Anterior cingulate cortex (tissue), 58 donors: Measurements from ENCODE around the gene ARHGAP26.

Source experiments
- DNase-seq, 58 donors: peaks; one replicate each; lab custom pipeline; 2025; lab: John Stamatoyannopoulos, UW

Gene ARHGAP26

DNA sequence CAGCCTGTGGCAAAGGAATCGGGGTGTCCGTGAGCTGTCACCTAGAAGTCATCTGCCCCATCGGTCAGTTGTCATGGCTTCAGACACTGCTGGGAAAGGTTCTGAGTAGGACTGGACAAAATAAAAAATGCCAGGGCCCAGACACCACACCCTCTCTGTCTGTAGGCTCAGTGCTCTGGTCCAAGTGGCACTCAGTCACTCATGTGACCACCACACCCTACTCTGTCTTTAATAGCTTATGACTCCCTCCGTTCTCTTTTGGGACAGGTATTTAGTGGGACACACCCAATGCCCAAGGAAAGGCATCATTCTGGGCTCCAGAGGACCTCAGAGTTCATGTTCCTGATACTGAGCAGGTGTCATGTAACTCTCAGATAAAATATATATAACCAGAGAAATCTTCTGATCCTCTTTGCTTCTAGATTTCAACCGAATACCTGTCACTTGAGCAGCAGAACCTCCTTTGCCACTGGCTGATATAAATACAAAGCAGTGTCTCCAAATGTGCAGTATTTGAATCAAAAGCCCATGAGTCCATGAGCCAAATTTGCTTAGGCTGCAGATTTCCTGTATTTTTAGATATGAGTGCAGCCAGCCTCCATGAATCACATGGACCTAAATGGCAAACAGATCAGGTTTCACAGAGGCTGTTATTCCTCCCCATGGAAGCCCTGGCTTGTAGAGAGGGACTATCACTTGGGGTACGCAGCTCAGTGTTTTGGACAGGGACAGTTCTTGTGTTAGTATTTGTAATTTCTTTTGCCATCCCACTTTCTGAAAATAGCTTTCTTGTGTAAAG lies 272.0 kb downstream of the ARHGAP26 start:
- DNase-seq: no peak

DNA sequence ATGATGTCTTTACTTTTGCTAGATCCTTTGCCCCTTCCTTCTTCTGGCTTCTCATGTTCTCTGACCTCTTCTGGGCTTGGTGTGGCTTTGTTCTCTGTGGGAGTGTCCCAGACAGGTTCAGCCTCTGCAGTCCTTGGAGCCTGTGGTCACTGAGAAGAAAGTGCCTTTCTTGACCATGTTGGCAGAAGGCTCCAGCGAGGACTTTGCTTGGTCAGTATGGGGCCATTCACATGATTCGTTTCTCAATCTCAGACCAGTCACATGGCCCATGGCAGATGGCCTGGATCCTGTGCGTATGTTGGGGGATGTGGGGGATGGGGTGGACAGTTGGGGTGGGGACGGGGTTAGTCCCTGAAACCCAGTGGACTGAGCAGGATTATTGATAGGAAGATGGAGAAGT lies 274.1 kb downstream of the ARHGAP26 start:
- DNase-seq: no peak

DNA sequence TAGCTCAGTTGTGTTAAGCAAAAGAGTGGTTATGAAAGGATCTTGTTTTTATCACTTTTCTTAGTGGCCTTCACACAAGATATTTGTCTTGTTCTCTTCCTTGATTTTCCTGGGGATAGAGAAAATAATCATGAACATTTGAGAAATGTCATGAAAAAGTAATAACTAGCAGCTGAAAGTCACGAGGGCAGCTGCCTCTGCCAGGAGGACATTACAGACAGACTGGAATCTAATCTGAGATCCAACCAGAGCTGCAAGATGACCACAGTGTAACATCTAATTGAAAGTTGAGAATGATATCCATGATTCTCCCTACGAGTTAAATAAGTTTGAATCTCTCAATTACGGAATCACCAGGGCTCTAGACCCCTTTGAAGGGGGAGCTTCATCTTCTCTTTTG lies 274.9 kb downstream of the ARHGAP26 start:
- DNase-seq: no peak

DNA sequence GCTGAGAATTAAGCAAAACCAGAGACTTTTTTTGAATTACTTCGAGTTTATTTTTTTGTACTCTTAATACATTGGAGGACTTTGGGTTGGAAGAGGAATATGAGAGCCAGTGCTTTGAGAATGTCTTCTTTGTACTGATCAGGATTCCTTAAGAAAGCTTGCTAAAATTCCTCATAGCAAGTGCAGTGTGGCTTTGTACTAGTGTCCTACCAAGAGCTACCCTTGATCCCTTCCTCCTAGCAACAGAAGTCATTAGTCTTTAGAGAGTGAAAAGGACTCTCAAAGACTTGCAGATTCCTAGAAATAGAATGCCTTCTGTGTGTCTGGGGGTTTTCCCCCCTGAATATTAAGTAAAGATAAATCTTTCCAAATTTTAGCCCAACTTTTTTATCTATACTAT lies 276.1 kb downstream of the ARHGAP26 start:
- peak in 2 of 58 donors; percentile 11 to 22 for DNase-seq

- no peak for DNase-seq
These were observed 276.9 kb downstream of the ARHGAP26 start for GRCh38 chr5:143047091-143047490.

DNA sequence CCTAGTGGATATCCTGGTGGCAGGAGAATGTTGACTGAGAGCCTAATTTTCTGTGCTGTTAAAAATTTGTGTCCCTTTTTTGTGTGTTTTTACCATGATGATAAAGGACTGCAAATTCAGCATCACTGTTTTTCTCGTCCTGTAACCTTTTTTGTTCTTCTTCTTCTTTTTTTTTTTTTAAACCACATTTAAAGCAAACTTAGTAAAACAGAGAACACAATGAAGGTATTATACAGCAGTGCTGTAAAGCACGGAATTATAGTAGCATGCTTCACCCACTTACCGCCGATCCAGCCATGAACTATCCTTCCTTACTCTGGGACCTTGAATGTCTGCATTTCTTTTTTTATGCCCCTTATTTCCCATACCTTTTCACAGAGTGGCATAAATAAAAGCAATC lies 280.0 kb downstream of the ARHGAP26 start:
- no peak for DNase-seq

DNA sequence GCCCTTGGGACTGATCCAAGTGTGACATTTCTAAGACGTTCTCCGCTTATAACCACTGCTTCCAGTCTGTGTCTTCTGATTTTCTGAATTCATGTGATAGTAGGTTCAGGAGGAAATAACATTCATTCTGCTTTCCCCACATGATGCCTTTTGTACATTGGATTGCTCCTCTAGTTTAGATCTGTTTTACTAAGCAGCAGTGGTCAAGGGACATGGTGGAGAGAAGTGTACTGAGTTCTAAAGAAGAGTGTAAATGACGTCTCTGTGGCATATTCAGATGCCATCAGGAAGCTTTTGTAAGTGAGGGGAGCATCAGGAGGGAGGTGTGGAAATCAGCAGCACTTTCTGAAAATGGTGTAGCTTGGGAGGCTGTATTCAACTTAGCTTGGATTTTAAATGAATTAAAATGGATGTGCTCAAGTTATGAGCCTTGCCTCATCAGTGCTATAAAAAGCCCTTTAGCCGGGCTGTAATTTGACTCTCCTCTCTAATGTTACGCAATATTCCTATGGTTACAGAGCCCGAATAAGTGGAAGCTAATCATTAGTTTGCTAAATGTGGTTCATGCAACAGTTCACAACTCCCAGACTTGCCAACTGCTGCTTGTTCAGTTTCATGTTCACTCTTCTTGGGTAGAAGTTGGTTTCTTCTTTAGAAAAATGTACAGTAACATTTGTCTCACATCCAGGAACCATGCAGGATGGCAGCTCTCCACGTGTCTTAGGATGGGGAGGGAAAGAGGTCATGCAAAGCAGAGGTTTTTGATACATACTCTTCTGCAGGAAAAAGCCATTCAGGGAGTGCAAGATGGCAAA lies 281.3 kb downstream of the ARHGAP26 start:
- DNase-seq: peak in 2 of 58 donors; percentile 17 to 32

GRCh38 chr5:143052967-143053682 lies 282.9 kb downstream of the ARHGAP26 start:
- DNase-seq: peak in 3 of 58 donors; percentile 5 to 10 (median 6)

DNA sequence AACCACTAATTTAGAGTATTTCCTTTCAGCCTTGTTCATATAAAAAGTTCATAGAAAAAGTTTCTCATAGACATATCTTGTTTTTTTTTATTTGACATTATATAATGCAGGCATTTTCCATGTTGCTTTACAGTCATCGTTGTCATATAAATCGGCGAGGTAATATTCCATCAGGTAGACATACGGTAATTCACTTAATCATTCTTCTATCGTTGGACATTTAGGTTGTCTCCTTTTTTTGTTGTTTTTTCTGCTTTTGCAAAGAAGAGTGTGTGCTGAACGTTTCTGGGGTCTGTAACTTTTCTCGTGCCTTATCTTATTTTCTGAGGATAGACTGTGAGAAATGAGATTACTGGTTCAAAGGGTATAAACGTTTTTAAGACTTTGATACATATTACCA lies 283.6 kb downstream of the ARHGAP26 start:
- DNase-seq: no peak

- DNase-seq: peak in 13 of 58 donors; percentile 4 to 43 (median 33)
These were observed 284.3 kb downstream of the ARHGAP26 start for GRCh38 chr5:143054480-143054941.

DNA sequence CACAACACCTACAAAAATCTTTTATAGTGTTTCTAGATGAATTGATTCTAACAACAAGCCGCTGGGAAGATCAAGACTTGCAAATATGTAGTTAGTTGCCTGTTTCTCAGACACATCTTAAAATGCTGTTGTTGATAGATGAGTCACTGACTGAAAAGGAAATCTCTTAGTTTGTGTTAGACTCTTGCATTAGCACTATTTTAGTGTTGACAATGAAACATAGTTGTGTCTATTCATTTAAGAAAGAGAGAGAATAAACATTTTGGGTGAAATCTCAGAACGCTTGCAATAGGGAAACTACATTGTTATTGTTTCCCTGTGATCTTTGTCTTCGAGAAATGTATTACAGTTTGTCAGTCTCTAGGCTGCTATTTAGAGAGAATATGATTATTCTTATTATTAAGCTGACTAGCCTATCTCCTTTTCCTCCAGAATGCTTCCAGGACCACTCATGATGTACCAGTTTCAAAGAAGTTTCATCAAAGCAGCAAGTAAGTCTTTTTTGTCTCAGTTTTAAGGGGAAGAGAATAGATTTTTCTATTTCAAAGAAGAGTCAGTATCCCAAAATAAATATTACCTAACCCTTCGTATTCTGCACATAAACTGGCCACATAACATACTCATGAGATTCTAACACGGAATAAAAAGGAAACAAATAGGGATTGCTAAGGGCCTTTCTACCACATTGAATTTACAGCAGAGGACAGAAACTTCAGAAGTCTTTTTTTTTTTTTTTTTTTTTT lies 285.6 kb downstream of the ARHGAP26 start:
- no peak for DNase-seq

GRCh38 chr5:143056339-143056704 lies 286.1 kb downstream of the ARHGAP26 start:
- peak in 1 of 58 donors; percentile 28 for DNase-seq

DNA sequence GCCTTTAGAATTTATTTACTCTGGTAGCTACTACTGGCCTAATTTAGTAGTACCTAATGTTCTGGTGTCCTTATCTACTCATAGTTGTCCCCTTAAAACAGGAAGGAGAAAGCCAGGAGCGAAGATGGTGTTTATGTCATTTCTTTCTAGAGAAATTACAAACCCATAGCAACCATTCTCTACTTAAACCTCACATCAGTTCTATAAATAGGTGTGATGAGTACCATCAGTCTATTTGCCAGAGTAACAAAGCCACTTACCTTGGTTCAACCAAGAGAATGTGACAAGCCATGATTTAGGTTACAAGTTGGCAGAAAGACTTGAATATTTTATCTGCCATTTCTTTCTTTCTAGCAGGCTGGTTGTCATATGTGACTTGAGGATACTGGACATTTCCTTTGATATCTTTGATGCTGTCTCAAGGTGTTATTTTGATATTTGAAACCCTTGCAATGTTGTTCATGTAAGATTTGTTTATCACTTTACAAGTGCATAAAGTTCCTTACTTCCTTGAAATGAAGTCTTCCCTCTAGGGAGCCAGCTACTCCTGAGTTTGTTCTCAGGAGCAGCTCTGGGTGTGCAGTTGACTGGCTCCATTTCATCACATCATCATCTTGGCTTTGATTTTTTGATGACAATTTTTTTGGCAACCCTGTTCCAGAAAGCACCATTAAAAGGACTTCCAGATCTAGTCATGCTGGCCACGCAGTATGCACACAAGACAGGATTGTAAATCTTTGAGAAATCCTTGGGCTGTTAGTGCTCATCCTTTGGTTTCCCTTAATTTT lies 286.8 kb downstream of the ARHGAP26 start:
- no peak for DNase-seq

- peak in 1 of 58 donors; percentile 5 for DNase-seq
These were observed 287.4 kb downstream of the ARHGAP26 start for GRCh38 chr5:143057580-143057999.

DNA sequence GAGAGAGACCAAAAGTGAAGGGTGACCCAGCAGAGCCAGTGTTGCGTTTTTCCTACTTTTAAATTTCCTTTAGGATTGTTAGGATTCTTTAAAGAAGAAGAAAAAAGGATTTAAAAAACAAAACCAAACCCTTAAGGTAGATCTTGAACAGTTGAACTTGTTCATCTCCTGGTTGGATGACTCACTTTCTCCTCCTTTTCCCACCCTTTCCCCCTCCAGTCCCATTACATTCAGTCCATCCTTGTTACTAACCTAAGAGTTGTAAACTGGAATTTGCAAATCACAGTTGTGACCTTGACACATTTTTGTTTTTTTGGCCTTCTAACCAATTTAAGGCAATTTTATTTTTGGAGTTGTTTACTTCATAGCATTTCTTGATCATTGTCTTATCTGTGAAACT lies 289.2 kb downstream of the ARHGAP26 start:
- no peak for DNase-seq

DNA sequence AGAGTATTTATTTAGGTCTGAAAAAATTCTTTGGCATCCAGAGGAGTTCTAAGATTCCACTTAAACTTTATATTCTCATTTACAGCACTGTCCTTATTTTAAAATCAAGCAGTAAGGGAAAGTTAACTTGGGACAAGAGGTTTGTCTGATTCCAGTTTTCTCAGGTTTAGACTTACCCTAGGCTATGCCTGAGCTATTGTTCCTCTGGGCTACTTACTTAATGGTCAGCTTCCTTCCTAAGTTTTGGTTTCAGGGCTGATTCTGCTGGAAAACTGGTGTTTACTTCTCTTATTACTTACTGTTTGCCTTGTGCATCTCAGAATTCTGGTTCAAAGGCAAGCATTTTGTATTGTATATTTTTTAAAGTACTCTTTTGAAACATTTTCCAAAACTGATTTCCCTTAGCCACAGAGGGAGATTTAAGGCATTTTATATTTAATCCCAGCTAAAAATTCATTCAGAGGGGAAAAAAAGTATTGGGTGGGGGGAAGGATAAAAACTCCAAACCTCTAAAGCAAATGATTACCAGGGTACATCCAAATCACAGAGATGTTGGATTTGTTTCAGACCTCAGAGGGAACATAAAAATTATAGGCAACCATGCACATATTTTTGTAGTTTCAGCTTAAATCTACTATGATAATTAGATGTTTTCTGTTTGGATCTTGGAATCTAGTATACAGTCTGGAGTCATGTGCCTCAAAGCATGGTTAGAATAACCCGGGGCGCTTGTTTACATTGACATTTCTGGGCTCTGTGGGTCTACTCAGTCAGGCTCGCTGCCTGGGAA lies 290.0 kb downstream of the ARHGAP26 start:
- DNase-seq: no peak

DNA sequence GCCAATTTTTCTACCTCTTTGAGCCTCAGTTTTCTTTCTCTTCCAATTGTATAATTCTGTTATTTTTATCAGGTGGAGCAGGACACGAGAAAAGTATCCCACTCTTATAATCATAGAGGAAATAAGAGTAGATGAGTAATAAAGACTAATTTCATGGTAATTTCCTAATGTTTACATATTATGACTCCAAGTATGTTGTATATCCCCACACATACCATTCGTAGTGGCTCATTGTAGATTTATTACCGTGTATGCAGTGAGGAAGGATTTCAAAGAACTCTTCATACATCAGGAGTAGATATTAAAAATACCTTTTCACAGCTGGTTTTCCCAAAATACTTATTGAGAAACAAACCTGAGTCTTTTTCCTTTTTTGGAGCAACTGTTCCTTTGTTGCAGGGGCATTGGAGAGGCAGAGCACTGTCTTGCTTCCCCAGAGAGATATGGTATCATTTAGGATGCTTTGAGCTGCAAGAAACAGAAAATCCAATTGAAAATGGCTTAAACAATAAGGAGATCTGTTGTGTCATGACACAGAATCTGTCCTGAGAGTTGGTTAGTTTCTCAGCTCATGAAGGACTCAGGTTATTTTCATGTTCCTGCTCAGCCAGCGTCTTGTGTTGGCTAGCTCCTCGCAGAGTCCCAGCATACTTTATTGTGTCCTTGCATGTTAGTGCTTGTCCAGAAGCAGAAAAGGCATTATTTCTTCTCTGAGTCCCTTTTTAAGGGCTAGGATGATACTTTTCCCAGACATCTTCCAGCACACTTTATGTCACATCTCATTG lies 291.2 kb downstream of the ARHGAP26 start:
- DNase-seq: no peak

DNA sequence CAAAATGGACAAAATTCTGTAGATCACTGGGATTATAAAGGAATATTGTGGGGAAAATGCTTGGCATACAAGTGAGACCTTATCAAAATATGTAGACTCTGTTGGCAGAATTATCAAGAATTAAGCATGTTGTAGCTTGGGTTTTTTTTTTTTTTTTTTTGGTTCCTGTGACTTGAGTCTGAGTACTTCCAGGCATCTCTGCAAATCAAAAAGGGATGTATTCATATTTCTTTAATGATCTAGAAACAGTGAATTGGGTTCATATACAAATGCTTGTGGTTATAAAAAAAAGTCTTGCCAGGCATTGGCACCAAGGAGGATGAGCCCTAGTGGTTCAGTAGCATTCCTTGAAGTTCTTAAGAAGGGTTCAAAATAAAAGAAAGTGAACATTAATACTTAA lies 292.2 kb downstream of the ARHGAP26 start:
- no peak for DNase-seq
